Endothelial cell of hepatic sinusoid (primary cell): ENCODE measurements around the gene OXNAD1.

Experiments
- in situ Hi-C: cut with HindIII; loops from 2 replicates; pipeline ENCODE4 v1.10.0; 2017; ENCODE audit warnings: low sequenced_read_pairs

OXNAD1 gene

DNA sequence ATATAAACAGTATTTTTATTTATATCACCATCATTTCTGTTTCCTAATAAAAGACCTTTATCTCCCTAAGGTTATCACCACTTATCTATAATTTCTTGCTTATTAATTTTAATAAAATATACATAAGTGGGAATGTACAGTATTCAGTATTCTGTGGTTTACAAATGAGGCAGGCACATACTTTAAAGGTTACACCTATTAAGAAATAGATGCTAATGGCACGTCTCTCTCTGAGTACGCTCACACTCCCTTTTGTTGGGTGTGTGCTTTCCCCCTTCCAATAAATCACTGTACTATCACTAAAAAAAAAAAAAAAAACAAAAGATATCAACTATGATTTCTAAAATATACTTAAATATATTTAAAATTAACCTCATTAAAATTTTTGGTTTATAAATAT is 8.9 kb downstream of the OXNAD1 start:
- in situ Hi-C loops = no loop called here

DNA sequence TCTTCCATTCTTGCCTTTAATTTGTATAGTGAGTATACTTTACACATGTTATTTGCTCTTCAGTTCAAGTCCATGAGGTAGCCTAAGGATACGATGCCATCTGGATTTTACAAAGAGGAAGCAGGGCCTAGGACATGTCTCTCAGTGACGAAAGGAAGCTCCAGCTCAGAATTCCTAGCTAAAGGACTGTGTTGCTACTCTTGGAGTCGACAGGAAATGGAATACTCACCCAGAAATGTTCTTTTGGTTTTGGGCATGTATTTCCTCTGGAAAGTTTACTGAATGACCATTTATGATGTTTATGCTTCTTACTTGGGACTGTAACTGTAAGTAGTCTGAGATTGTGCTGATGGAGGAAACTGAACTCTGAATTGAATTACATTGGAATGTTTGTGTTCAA is 12.5 kb downstream of the OXNAD1 start:
- in situ Hi-C loops = no loop called here

DNA sequence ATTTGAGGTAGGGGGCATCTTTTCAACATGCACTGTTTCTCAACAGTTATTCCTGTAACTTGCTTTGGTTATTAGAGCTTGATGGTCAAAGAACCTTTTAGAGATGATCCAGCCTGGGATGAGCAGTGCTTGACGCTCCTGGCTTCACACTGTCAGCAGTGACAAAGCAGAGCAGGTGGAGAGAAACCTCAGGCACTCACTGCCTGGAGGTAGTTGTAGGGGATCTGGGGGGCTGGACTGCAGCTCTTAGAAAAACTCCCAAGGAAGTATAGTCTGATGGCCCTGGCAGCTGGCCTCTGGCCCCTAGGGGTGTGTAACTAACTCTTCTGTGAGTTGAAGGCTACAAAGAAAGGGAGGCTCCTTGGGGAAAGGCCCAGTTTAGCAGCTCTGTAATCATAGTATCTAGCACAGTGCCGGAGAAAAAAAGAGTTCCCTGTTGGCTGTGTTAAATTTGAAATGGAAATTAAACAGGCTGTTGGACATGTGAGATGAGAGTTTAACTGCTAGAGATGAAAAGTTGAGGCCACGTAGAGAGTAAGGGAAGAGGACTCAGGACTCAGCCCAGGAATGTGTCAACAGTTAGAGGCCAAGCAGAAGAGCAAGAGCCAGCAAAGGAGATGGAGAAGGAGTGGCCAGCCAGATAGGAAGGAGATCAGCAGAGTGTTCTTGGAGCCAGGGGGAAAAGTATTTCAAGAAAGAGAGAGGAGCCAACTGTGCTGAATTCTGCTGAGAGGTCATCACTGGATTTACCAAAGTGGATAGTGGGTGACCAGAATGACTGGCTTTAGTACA is 14.2 kb downstream of the OXNAD1 start:
- in situ Hi-C loops = no loop called here

DNA sequence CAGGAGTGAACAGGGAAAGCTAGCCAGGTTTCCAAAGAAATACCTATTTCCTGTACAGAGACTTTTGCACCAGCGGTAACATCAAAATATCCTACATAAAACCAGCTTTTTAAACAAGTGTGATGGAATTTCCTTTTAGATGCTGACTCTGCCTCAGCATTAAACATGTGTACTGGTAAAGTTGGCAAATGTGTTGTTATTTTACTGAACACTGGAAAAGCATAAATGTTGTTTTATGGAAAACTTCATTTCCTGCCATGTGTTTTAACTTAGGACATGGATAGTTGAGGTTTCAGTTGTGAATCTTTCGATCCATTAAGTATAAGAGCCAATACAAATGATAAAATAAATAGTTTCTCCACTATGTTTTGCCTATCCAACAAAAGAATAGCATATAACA is 15.7 kb downstream of the OXNAD1 start:
- in situ Hi-C loops = no loop called here

DNA sequence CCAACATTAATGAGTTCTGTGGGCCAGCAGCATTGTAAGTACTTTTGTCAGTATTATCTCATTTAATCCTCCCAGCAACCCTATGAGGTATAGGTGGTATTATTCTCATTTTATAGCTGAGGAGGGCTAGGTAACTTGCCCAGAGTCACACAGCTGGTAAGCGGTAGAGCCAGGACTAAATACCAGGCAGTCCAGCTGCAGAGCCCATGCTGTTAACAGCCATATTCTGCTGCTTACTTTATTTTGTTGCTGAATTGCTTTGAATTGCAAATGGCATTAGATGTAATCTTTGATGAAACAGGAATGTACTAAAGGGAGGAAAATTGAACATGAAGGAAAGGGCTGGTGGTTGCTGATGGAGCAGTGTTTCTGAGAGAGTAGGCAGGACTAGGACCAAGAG is 19.6 kb downstream of the OXNAD1 start:
- in situ Hi-C loops = no loop called here

DNA sequence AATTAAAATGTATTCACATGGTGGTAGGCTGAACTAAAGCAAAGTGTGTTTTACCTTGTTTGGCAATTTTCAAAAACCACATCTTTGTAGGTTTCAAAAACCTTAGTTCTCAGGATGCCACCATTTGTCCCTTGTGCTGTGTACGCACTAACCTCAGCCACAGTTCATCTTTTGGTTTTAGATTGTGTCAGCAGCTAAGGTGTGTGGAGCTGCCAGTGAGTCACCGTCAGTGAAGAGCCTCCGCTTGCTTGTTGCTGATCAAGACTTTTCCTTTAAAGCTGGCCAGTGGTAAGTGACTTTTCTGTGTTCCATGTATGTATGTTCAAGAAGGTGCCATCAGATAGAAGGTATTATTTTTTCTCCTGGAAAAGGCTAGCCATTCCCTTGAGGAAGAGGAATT is 21.1 kb downstream of the OXNAD1 start:
- in situ Hi-C loops = no loop called here

DNA sequence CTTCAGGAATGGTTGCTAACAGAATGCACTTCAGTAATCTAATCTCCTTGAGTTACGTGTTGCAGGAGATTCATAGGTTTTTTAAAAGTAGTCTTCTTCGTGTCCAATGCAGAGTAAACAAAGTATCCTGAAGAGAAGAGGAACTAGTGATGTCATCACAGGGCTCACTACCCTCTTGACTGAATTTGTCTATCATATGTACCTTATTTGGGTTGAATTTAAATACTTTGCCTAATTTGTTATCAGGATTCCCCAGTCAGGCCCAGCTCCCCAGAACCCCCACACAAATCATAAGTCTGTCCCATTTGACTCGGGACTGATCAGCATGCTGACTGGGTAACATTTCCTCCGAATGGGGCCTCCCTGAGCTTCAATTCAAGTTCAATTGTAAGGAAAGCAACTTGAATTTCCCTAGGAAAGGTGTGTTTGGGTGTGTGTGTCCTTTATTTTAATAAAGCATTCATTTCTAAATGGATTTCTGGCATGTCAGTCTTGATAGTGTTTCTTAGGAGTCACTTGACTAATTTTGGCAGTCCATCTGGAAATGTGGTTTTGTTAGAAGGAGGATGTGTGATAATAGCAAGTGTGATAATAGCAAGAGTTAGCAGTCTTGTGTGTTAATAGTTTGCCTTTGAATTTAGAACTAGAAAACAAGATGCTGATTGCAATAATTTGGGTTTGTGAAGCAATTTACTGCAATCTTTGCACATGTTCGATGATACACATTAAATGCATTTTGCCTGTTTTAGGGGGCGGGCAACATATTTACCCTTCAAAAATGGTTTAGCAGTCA is 21.9 kb downstream of the OXNAD1 start:
- in situ Hi-C loops = no loop called here

DNA sequence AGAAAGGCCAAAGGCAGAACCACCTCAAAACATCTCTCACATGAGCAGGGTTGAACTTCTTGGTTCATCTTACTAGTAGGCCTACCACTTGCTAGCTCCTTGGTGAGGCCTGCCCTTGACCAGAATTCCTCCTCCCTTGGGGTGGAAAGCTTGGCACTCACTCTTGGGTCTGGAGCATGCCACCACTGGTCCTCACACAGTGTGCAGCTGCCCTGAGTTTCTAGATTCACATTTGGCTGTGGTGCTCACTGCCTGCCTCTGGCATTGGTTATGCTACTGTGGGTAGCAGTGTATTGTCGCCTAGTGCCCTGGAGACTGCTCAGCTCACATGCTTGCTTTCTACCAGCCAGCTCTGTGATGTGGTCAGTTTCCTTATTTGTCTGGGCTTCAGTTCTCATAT is 23.7 kb downstream of the OXNAD1 start:
- in situ Hi-C loops = no loop called here

DNA sequence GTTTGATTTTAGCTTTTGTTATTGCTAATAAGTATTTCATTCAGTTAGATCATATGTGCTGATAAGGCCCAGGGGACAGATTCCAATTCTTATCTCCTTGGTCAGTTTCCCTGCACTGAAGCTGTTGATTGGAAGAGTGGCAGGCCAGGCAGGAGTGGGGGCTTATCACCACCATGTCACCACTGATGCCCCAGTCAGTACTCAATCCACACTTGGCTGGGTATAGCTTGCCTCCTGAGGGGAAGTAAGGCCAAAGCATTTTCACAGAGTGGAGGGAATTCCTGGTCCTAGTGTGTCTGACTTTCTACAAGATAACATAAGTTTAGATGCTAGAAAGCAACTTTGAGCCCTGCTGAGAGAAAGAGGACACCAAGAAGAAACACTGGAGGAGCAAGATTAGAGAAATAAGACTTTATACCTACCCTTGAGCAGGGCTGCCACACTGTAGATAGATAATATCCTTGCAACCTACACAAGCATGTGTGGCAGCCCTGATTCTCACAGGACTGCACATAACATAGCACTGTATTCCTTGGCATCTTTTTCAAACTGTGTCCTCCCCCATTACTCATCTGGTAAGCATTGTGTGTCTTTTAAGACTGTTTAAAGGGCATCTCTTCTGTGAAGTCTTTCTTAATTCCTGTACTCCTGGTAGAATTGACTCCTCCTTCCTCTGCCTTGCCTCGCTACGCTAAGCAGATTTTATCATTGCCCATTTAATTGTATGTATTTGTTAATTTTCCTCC is 24.3 kb downstream of the OXNAD1 start:
- in situ Hi-C loops = no loop called here

DNA sequence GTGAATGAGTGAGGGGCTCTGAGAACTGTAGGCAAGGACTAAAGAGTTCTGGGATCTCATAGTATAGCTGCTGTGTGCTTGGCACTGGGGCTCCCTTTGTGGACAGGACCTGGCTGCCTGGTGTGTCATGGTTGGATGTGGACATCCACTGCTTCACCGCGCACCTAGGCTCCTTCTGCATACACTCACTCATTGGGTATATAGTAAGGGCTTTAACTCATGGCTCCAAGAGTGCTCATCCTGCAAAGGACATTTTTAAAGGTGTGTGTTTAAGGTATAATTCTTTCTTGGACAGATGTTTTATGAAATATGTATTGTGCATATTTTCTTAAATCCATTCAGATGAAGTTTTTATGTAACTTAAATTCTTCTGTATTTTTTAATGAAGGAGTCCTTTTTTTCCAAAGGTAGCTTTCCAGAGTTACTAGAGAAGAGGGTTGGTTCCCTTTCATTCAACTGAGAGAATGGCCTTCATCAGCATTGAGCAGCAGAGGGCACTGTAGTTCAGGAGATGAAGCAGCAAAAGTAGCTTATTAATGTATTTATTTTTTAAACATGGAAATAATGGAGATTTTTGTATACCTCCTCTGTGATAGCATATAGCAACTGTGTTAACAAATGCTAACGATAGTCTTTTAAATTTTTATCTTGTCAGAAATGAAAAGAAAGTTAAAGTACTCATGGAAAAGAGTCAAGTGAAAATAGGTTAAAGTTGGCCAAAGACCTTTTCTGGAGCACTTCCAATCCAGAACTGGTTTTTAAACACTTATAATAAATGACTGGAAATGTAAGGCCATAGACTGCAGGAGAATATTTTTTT is 25.2 kb downstream of the OXNAD1 start:
- in situ Hi-C loops = loop anchor here (5.0 kb wide), 1 partner anchor 262 kb away; no protein-coding TSS in a partner anchor

DNA sequence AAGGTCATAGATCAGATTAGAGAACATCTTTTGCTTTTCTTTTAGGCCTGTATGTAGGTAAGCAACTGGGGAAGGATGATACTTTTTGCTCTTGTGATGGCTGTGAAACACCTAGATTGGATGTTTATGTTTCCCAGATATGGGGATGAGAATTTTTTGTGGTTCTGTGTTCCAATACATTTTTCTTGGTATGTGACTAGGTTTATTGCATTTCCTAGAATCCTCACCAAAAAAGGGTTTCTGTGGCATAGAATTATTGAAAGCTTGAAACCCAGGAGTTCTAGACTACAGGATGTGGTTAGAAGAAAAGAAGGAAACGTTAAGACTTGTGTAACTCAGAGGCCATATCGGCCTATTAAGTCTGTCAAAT is 25.8 kb downstream of the OXNAD1 start:
- in situ Hi-C loops = loop anchor here (5.0 kb wide), 1 partner anchor 261 kb away; no protein-coding TSS in a partner anchor

DNA sequence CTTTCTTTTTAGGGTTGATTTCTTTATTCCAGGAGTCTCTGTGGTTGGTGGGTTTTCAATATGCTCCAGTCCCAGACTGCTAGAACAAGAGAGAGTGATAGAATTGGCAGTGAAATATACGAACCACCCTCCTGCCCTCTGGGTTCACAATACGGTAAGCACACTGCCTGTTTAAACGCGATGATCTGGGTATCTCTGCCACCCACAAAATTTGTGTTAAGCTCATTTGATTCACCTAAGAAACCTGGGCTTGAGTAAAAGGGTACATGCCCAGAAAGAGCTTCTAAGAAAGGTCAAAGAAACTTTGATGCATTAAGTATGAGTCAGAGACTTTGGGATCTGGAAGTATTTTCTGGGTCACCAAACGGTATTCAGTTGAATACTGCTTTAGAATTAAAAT is 29.8 kb downstream of the OXNAD1 start:
- in situ Hi-C loops = loop anchor here (5.0 kb wide), 1 partner anchor 257 kb away; no protein-coding TSS in a partner anchor

DNA sequence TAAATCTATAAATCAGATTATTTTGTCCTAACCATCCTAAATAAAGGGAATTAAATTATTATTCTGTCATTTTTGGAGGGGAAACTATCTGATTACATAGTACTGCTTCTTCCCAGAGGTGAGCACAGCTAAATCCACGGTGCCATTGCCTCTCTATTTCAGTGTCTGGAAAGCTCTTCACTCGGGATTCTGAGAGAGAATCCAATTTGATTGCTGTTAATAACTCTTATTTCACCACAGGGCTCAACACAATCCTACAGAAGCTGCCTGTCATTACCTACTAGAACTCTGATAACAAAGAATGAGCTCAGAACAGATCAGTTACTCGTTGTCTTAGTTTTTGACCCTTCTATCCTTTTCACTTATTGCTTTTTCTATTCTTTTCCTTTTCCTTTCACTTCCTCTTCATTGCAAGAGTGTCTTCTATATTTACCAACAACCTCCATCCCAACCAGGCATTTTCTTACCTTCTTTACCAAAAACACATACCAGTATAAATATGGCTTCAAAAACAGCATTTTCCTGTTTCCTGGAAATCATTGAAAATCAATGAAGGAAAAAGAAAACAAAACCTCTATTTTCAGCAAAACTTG is 30.4 kb downstream of the OXNAD1 start:
- in situ Hi-C loops = no loop called here

DNA sequence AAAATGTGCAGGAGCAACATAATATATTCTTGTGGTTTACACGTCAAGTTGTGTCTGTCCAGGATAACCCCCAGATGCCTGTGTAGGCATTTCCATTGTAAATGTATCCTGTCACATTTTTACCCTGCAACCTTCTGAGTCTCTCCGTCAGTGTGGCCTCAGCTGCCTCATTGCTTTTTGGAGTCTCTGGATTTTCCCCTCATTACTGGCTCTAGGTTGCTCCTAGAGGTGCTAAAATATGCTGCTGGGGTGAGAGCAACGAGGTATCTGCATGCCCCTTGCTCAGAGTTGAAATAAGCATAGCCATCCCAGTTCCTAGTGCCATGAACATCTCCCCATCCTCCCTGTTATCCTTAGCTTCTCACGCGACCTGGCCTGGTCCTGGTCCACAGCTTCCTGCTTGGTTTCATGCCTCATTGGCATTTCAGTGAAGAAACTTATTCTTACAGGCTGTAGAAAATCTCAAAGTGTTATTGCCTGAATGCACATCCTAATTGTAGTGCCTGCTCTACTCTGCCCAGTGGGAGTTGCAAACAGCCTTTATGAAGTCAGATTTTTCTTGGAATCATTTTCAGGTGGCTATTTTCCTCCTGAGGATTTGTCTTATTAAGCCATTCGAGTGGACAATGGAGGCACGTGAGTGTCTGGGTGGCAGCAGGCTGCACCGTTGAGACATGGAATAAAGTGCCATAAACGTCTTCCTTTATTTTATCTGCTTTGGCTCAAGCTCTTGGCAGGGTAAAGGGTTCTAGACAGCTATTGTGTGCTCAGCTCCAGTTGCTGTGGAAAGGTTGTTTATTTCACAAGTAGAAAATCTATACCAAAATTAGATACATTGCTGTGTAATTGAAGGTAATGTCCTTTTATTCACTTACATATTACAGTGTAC is 33.2 kb downstream of the OXNAD1 start:
- in situ Hi-C loops = no loop called here

DNA sequence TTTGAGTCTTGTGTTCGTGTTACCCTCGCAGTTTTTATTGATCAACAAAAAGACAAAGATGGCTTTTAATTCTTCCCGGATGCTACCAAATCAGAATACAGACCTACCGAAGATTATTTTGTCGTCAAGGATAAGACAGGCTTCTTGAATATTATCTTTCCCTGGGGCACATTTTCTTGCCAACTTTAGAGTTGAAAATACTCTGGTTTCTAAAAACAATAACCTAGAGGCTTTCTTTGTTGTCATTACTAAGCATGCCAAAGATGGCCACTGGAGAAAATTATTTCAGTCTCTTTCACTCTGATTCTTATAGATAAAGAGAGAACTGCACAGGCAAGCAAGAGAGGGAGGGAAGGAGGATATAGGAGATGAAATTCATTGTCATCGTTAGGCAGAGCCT is 33.9 kb downstream of the OXNAD1 start:
- in situ Hi-C loops = no loop called here

DNA sequence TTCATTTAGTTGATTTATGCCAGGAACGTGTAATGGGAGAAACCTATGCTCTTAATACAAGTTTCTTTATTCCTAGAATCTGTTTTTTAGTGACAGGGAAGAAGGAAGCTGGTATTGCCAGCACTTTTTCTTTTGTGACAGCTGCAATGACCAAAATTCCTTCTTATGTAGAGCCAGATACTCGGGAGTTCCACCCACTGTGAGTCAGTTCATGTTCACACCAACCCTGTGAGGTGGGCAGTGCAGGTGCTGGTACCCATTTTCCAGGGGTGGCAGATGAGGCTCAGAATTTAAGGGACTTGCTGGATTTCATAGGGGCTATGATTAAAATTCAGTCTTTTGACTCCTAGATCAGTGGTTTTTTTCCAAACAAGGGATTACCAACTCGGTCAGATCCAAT is 34.7 kb downstream of the OXNAD1 start:
- in situ Hi-C loops = no loop called here

DNA sequence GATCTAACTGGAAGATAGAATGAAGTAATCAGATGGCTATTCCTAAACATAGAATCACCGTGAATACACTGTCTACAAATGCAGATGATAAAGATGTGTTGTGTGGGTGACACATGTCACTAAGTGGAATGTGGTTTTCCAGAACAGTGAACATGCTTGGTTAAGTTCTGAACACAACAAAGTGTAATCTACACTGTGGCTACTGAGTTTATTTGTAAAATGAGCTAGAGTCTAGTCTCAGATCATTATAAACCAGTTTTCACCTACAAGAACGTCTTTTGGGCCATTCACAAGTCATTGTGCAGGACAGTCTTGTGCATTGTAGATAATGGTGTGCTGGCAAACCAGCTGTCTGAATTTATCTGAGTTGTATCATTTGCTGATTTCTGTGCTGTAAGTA is 35.3 kb downstream of the OXNAD1 start:
- in situ Hi-C loops = no loop called here

DNA sequence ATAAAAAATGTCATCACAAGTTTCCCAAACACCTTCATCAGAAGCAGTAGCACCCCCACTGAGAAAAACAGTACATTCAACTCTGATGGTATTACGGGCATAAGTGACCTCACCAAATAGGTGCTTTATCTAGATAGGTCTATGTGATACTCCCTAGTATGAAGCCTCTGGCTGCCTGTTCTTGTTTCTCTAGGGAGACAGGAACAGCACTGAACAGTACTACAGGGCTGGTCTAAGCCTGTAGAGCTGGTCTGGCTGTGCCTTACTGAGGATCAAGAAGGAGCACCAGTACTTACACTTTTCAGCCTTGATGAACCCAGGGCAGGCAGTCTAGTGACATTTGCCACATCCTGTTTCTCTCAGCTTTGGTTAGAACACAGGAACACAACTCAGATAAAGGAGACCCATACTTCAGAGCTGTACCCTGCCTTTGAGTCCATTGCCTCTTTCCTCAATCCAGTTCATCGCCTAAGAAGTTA is 35.9 kb downstream of the OXNAD1 start:
- in situ Hi-C loops = no loop called here

DNA sequence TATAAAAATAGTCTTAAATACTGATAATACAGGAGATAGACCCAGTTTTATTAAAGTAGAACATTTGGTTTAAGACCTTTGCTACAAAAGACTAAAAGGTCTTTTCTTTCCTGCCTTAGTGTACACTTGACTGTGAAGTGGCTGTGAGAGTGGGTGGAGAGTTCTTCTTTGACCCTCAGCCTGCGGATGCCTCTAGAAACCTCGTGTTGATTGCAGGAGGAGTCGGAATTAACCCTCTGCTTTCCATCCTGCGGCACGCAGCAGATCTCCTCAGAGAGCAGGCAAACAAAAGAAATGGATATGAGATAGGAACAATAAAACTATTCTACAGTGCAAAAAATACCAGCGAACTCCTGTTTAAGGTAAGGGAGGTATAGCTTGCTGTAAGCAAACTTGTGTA is 36.5 kb downstream of the OXNAD1 start:
- in situ Hi-C loops = no loop called here
